ENCODE results near the gene RASA1.

- TF ChIP-seq, protein P1, sequence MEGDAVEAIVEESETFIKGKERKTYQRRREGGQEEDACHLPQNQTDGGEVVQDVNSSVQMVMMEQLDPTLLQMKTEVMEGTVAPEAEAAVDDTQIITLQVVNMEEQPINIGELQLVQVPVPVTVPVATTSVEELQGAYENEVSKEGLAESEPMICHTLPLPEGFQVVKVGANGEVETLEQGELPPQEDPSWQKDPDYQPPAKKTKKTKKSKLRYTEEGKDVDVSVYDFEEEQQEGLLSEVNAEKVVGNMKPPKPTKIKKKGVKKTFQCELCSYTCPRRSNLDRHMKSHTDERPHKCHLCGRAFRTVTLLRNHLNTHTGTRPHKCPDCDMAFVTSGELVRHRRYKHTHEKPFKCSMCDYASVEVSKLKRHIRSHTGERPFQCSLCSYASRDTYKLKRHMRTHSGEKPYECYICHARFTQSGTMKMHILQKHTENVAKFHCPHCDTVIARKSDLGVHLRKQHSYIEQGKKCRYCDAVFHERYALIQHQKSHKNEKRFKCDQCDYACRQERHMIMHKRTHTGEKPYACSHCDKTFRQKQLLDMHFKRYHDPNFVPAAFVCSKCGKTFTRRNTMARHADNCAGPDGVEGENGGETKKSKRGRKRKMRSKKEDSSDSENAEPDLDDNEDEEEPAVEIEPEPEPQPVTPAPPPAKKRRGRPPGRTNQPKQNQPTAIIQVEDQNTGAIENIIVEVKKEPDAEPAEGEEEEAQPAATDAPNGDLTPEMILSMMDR (IDR thresholded peaks at IDR 0.05; ENCODE audit: low read depth, low read length, poor library complexity, severe bottlenecking) = no peak
- TF ChIP-seq EZH2phosphoT487 (IDR thresholded peaks at IDR 0.05; ENCODE audit: borderline replicate concordance, low read length) = no peak
Measured at GRCh38 chr5:87263498-87263897, 4.2 kb upstream of the RASA1 start.

Measured in DOHH2 (cell line).